ENCODE results near the gene ANKH.

Gene ANKH

DNA sequence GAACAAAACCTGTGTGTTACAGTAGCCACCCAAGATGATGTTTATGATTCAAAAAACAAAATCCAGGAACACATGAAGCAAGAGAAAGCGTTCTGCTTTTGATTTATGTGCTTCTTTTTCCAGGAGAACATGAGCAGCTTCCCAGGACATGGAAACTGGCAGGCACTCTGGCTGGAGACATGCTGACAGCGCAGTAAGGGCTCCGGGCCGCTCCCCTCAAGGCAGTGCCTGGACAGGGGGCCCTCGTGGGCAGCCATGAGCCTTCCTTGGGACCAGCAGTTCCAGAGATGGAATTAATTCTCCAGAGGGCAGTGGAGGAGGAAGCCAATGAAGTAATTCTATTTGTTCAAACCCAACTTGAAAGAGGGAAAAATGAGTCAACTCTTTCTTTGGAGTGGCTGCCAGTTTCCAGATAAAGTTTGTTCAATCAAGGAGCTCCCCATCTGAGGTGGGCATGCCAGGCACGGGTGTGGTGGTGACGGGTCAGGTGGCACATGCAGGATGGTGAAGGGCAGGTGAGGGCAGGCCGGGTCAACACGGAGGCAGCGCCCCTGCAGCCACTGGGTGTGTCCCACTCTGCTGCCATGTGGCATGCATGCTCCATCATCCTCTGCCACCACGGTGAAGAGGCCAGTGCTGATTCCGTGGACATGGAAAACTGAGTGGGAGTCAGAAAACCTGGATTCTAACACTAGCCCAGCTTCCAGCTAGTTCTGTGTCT is 123.2 kb downstream of the ANKH start (continued):
- TF ChIP-seq CSDC2 (CRISPR knock-in tag; IDR thresholded peaks at IDR 0.05), result no peak
- TF ChIP-seq, protein P1, sequence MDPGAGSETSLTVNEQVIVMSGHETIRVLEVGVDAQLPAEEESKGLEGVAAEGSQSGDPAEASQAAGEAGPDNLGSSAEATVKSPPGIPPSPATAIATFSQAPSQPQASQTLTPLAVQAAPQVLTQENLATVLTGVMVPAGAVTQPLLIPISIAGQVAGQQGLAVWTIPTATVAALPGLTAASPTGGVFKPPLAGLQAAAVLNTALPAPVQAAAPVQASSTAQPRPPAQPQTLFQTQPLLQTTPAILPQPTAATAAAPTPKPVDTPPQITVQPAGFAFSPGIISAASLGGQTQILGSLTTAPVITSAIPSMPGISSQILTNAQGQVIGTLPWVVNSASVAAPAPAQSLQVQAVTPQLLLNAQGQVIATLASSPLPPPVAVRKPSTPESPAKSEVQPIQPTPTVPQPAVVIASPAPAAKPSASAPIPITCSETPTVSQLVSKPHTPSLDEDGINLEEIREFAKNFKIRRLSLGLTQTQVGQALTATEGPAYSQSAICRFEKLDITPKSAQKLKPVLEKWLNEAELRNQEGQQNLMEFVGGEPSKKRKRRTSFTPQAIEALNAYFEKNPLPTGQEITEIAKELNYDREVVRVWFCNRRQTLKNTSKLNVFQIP (CRISPR knock-in tag; IDR thresholded peaks at IDR 0.05; ENCODE audit: borderline replicate concordance, low read depth), result no peak
- no peak for TF ChIP-seq ZNF70 (CRISPR knock-in tag; IDR thresholded peaks at IDR 0.05)
- no peak for TF ChIP-seq TCF4 (CRISPR knock-in tag; IDR thresholded peaks at IDR 0.05; ENCODE audit: borderline replicate concordance)
- TF ChIP-seq RARB (CRISPR knock-in tag; IDR thresholded peaks at IDR 0.05), result no peak
- TF ChIP-seq GLIS3 (CRISPR knock-in tag; IDR thresholded peaks at IDR 0.05), result no peak
- no peak for TF ChIP-seq ZFP3 (CRISPR knock-in tag; IDR thresholded peaks at IDR 0.05)
- TF ChIP-seq ZNF8 (CRISPR knock-in tag; IDR thresholded peaks at IDR 0.05), result no peak
- TF ChIP-seq, protein P2, sequence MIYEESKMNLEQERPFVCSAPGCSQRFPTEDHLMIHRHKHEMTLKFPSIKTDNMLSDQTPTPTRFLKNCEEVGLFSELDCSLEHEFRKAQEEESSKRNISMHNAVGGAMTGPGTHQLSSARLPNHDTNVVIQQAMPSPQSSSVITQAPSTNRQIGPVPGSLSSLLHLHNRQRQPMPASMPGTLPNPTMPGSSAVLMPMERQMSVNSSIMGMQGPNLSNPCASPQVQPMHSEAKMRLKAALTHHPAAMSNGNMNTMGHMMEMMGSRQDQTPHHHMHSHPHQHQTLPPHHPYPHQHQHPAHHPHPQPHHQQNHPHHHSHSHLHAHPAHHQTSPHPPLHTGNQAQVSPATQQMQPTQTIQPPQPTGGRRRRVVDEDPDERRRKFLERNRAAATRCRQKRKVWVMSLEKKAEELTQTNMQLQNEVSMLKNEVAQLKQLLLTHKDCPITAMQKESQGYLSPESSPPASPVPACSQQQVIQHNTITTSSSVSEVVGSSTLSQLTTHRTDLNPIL (CRISPR knock-in tag; IDR thresholded peaks at IDR 0.05; ENCODE audit: low read depth), result no peak
- no peak for TF ChIP-seq ZFP30 (CRISPR knock-in tag; IDR thresholded peaks at IDR 0.05)
- TF ChIP-seq TOX (CRISPR knock-in tag; IDR thresholded peaks at IDR 0.05; ENCODE audit: borderline replicate concordance), result no peak
- TF ChIP-seq OSR1 (CRISPR knock-in tag; IDR thresholded peaks at IDR 0.05), result no peak

DNA sequence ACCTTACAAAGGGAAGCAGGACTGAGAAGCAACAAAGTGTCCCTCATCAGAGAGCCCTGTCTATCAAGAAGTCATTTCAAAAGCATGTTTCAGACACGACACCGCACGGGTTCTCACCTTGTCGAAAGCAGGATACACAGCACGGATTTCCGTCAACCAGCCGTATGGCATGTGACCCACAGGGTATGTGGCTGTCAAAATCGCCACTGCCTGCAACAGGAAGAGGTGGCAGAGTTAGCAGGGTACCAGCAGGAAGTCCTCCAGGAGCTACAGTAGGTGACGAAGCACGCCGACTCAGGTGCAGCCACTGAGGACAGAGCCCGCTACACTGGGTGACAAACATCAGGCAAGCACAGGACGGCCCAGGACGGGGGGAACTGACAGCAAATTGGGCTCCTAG is 125.8 kb downstream of the ANKH start:
- TF ChIP-seq ISL1 (CRISPR knock-in tag; IDR thresholded peaks at IDR 0.05) (no peak), SNAI2 (CRISPR knock-in tag; IDR thresholded peaks at IDR 0.05) (no peak), ZC3H10 (CRISPR knock-in tag; IDR thresholded peaks at IDR 0.05) (no peak), GLIS3 (CRISPR knock-in tag; IDR thresholded peaks at IDR 0.05) (no peak), ESRRG (CRISPR knock-in tag; IDR thresholded peaks at IDR 0.05) (no peak), PPARA (CRISPR knock-in tag; IDR thresholded peaks at IDR 0.05; ENCODE audit: borderline replicate concordance) (no peak), ZNF8 (CRISPR knock-in tag; IDR thresholded peaks at IDR 0.05) (no peak), ZNF70 (CRISPR knock-in tag; IDR thresholded peaks at IDR 0.05) (no peak), OSR1 (CRISPR knock-in tag; IDR thresholded peaks at IDR 0.05) (no peak), ZFP30 (CRISPR knock-in tag; IDR thresholded peaks at IDR 0.05) (no peak), CSDC2 (CRISPR knock-in tag; IDR thresholded peaks at IDR 0.05) (no peak), ARNTL (CRISPR knock-in tag; IDR thresholded peaks at IDR 0.05; ENCODE audit: borderline replicate concordance, low read depth) (no peak), ZNF565 (CRISPR knock-in tag; conservative IDR thresholded peaks at IDR 0.05; ENCODE audit: low read depth) (no peak)
- TF ChIP-seq, protein P2 (CRISPR knock-in tag; IDR thresholded peaks at IDR 0.05; ENCODE audit: low read depth), result no peak
- TF ChIP-seq, protein P3, sequence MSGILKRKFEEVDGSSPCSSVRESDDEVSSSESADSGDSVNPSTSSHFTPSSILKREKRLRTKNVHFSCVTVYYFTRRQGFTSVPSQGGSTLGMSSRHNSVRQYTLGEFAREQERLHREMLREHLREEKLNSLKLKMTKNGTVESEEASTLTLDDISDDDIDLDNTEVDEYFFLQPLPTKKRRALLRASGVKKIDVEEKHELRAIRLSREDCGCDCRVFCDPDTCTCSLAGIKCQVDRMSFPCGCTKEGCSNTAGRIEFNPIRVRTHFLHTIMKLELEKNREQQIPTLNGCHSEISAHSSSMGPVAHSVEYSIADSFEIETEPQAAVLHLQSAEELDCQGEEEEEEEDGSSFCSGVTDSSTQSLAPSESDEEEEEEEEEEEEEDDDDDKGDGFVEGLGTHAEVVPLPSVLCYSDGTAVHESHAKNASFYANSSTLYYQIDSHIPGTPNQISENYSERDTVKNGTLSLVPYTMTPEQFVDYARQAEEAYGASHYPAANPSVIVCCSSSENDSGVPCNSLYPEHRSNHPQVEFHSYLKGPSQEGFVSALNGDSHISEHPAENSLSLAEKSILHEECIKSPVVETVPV (CRISPR knock-in tag; IDR thresholded peaks at IDR 0.05), result no peak
- TF ChIP-seq, protein P1 (CRISPR knock-in tag; IDR thresholded peaks at IDR 0.05; ENCODE audit: borderline replicate concordance, low read depth), result no peak
- TF ChIP-seq, protein P4, sequence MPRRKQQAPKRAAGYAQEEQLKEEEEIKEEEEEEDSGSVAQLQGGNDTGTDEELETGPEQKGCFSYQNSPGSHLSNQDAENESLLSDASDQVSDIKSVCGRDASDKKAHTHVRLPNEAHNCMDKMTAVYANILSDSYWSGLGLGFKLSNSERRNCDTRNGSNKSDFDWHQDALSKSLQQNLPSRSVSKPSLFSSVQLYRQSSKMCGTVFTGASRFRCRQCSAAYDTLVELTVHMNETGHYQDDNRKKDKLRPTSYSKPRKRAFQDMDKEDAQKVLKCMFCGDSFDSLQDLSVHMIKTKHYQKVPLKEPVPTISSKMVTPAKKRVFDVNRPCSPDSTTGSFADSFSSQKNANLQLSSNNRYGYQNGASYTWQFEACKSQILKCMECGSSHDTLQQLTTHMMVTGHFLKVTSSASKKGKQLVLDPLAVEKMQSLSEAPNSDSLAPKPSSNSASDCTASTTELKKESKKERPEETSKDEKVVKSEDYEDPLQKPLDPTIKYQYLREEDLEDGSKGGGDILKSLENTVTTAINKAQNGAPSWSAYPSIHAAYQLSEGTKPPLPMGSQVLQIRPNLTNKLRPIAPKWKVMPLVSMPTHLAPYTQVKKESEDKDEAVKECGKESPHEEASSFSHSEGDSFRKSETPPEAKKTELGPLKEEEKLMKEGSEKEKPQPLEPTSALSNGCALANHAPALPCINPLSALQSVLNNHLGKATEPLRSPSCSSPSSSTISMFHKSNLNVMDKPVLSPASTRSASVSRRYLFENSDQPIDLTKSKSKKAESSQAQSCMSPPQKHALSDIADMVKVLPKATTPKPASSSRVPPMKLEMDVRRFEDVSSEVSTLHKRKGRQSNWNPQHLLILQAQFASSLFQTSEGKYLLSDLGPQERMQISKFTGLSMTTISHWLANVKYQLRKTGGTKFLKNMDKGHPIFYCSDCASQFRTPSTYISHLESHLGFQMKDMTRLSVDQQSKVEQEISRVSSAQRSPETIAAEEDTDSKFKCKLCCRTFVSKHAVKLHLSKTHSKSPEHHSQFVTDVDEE (CRISPR knock-in tag; IDR thresholded peaks at IDR 0.05), result no peak

More for the DNA sequence above, 125.8 kb downstream of the ANKH start:
- no peak for ATAC-seq

All from SK-N-SH treated with all-trans-retinoic acid at 6 μM for 48 hours (cell line).